ENCODE measurements around the gene ADAMTSL3. TPM values are rescaled to one million over a fixed set of nuclear protein-coding genes. Genes with fewer than 3 reads are reported as not detected.
"Not testable (repeated sequence)": the region's sequence is repeated elsewhere in the genome, so short reads cannot be mapped to it uniquely, and the experiment has no call there.

The ADAMTSL3 gene
- total RNA-seq, 1 donor from 2014 or later: 43.3 TPM

GRCh38 chr15:83960192-83960829 is 306.4 kb downstream of the ADAMTSL3 start:
- Histone ChIP-seq H3K9ac (ENCODE audit: low read depth in 1 of 3, low read length in 3 of 3) (no peak overlapping the region), H3K36me3 (ENCODE audit: control insufficient read depth in 3 of 3, insufficient read depth in 3 of 3, low read length in 3 of 3) (no peaks in the 10 kb centered on the region), H3K27ac (ENCODE audit: low read depth, low read length) (no peak overlapping the region), H3K4me3 (ENCODE audit: low read length in 3 of 3) (no peak overlapping the region), H3K9me3 (ENCODE audit: control insufficient read depth in 3 of 3, low read length in 3 of 3) (peaks cover 0 to 4% (median 0%) of the 10 kb centered on the region in 3 donors), H3K4me1 (ENCODE audit: control insufficient read depth in 3 of 3, insufficient read depth in 3 of 3, low read length in 3 of 3) (no peaks in the 10 kb centered on the region), H3K27me3 (ENCODE audit: control insufficient read depth in 3 of 3, insufficient read depth in 3 of 3, low read length in 3 of 3) (no peaks in the 10 kb centered on the region)

- H3K4me1 ChIP-seq (ENCODE audit: control insufficient read depth in 3 of 3, insufficient read depth in 3 of 3, low read length in 3 of 3): no peaks in the 10 kb centered on the region
- peaks cover 0 to 4% (median 0%) of the 10 kb centered on the region in 3 donors for H3K9me3 ChIP-seq (ENCODE audit: control insufficient read depth in 3 of 3, low read length in 3 of 3)
- H3K9ac ChIP-seq (ENCODE audit: low read depth in 1 of 3, low read length in 3 of 3): no peak overlapping the region
- H3K36me3 ChIP-seq (ENCODE audit: control insufficient read depth in 3 of 3, insufficient read depth in 3 of 3, low read length in 3 of 3): no peaks in the 10 kb centered on the region
- H3K27ac ChIP-seq (ENCODE audit: low read depth, low read length): no peak overlapping the region
- no peak overlapping the region for H3K4me3 ChIP-seq (ENCODE audit: low read length in 3 of 3)
- no peaks in the 10 kb centered on the region for H3K27me3 ChIP-seq (ENCODE audit: control insufficient read depth in 3 of 3, insufficient read depth in 3 of 3, low read length in 3 of 3)
Observed at GRCh38 chr15:83961311-83961710, 307.4 kb downstream of the ADAMTSL3 start.

GRCh38 chr15:83964967-83965366 is 311.0 kb downstream of the ADAMTSL3 start:
- not testable (repeated sequence) for H3K4me1 ChIP-seq (ENCODE audit: control insufficient read depth in 3 of 3, insufficient read depth in 3 of 3, low read length in 3 of 3); H3K27ac ChIP-seq (ENCODE audit: low read depth, low read length); H3K36me3 ChIP-seq (ENCODE audit: control insufficient read depth in 3 of 3, insufficient read depth in 3 of 3, low read length in 3 of 3); H3K4me3 ChIP-seq (ENCODE audit: low read length in 3 of 3); H3K9me3 ChIP-seq (ENCODE audit: control insufficient read depth in 3 of 3, low read length in 3 of 3); H3K27me3 ChIP-seq (ENCODE audit: control insufficient read depth in 3 of 3, insufficient read depth in 3 of 3, low read length in 3 of 3); H3K9ac ChIP-seq (ENCODE audit: low read depth in 1 of 3, low read length in 3 of 3)

- H3K4me3 ChIP-seq (ENCODE audit: low read length in 3 of 3): no peak overlapping the region
- H3K27ac ChIP-seq (ENCODE audit: low read depth, low read length): no peak overlapping the region
- no peaks in the 10 kb centered on the region for H3K4me1 ChIP-seq (ENCODE audit: control insufficient read depth in 3 of 3, insufficient read depth in 3 of 3, low read length in 3 of 3)
- H3K27me3 ChIP-seq (ENCODE audit: control insufficient read depth in 3 of 3, insufficient read depth in 3 of 3, low read length in 3 of 3): no peaks in the 10 kb centered on the region
- no peak overlapping the region for H3K9ac ChIP-seq (ENCODE audit: low read depth in 1 of 3, low read length in 3 of 3)
- H3K36me3 ChIP-seq (ENCODE audit: control insufficient read depth in 3 of 3, insufficient read depth in 3 of 3, low read length in 3 of 3): peaks cover 0 to 2% (median 0%) of the 10 kb centered on the region in 3 donors
- H3K9me3 ChIP-seq (ENCODE audit: control insufficient read depth in 3 of 3, low read length in 3 of 3): no peaks in the 10 kb centered on the region
Observed at GRCh38 chr15:83970295-83970890, 316.5 kb downstream of the ADAMTSL3 start.

GRCh38 chr15:83971992-83972391 is 318.1 kb downstream of the ADAMTSL3 start:
- Histone ChIP-seq H3K4me1 (ENCODE audit: control insufficient read depth in 3 of 3, insufficient read depth in 3 of 3, low read length in 3 of 3) (no peaks in the 10 kb centered on the region), H3K4me3 (ENCODE audit: low read length in 3 of 3) (no peak overlapping the region), H3K27ac (ENCODE audit: low read depth, low read length) (no peak overlapping the region), H3K36me3 (ENCODE audit: control insufficient read depth in 3 of 3, insufficient read depth in 3 of 3, low read length in 3 of 3) (peaks cover 0 to 2% (median 0%) of the 10 kb centered on the region in 3 donors), H3K9me3 (ENCODE audit: control insufficient read depth in 3 of 3, low read length in 3 of 3) (no peaks in the 10 kb centered on the region), H3K27me3 (ENCODE audit: control insufficient read depth in 3 of 3, insufficient read depth in 3 of 3, low read length in 3 of 3) (no peaks in the 10 kb centered on the region), H3K9ac (ENCODE audit: low read depth in 1 of 3, low read length in 3 of 3) (no peak overlapping the region)

GRCh38 chr15:83973816-83974215 is 319.9 kb downstream of the ADAMTSL3 start:
- H3K36me3 ChIP-seq (ENCODE audit: control insufficient read depth in 3 of 3, insufficient read depth in 3 of 3, low read length in 3 of 3): peaks cover 0 to 2% (median 0%) of the 10 kb centered on the region in 3 donors
- H3K4me1 ChIP-seq (ENCODE audit: control insufficient read depth in 3 of 3, insufficient read depth in 3 of 3, low read length in 3 of 3): no peaks in the 10 kb centered on the region
- H3K27ac ChIP-seq (ENCODE audit: low read depth, low read length): no peak overlapping the region
- H3K27me3 ChIP-seq (ENCODE audit: control insufficient read depth in 3 of 3, insufficient read depth in 3 of 3, low read length in 3 of 3): no peaks in the 10 kb centered on the region
- peaks cover 0 to 2% (median 0%) of the 10 kb centered on the region in 3 donors for H3K9me3 ChIP-seq (ENCODE audit: control insufficient read depth in 3 of 3, low read length in 3 of 3)
- no peak overlapping the region for H3K9ac ChIP-seq (ENCODE audit: low read depth in 1 of 3, low read length in 3 of 3)
- no peak overlapping the region for H3K4me3 ChIP-seq (ENCODE audit: low read length in 3 of 3)

GRCh38 chr15:83977992-83978391 is 324.1 kb downstream of the ADAMTSL3 start:
- no peak overlapping the region for H3K27ac ChIP-seq (ENCODE audit: low read depth, low read length)
- no peak overlapping the region for H3K9ac ChIP-seq (ENCODE audit: low read depth in 1 of 3, low read length in 3 of 3)
- no peaks in the 10 kb centered on the region for H3K4me1 ChIP-seq (ENCODE audit: control insufficient read depth in 3 of 3, insufficient read depth in 3 of 3, low read length in 3 of 3)
- no peak overlapping the region for H3K4me3 ChIP-seq (ENCODE audit: low read length in 3 of 3)
- H3K27me3 ChIP-seq (ENCODE audit: control insufficient read depth in 3 of 3, insufficient read depth in 3 of 3, low read length in 3 of 3): no peaks in the 10 kb centered on the region
- peaks cover 0 to 2% (median 0%) of the 10 kb centered on the region in 3 donors for H3K9me3 ChIP-seq (ENCODE audit: control insufficient read depth in 3 of 3, low read length in 3 of 3)
- H3K36me3 ChIP-seq (ENCODE audit: control insufficient read depth in 3 of 3, insufficient read depth in 3 of 3, low read length in 3 of 3): peaks cover 0 to under 1% (median 0%) of the 10 kb centered on the region in 3 donors

- no peak overlapping the region for H3K4me3 ChIP-seq (ENCODE audit: low read length in 3 of 3)
- H3K4me1 ChIP-seq (ENCODE audit: control insufficient read depth in 3 of 3, insufficient read depth in 3 of 3, low read length in 3 of 3): no peaks in the 10 kb centered on the region
- no peaks in the 10 kb centered on the region for H3K36me3 ChIP-seq (ENCODE audit: control insufficient read depth in 3 of 3, insufficient read depth in 3 of 3, low read length in 3 of 3)
- H3K9me3 ChIP-seq (ENCODE audit: control insufficient read depth in 3 of 3, low read length in 3 of 3): peaks cover 0 to 2% (median 0%) of the 10 kb centered on the region in 3 donors
- H3K9ac ChIP-seq (ENCODE audit: low read depth in 1 of 3, low read length in 3 of 3): no peak overlapping the region
- no peak overlapping the region for H3K27ac ChIP-seq (ENCODE audit: low read depth, low read length)
- H3K27me3 ChIP-seq (ENCODE audit: control insufficient read depth in 3 of 3, insufficient read depth in 3 of 3, low read length in 3 of 3): no peaks in the 10 kb centered on the region
Observed at GRCh38 chr15:83978588-83978987, 324.7 kb downstream of the ADAMTSL3 start.

GRCh38 chr15:83980637-83981036 is 326.7 kb downstream of the ADAMTSL3 start:
- Histone ChIP-seq H3K27me3 (ENCODE audit: control insufficient read depth in 3 of 3, insufficient read depth in 3 of 3, low read length in 3 of 3) (no peaks in the 10 kb centered on the region), H3K9ac (ENCODE audit: low read depth in 1 of 3, low read length in 3 of 3) (no peak overlapping the region), H3K27ac (ENCODE audit: low read depth, low read length) (no peak overlapping the region), H3K36me3 (ENCODE audit: control insufficient read depth in 3 of 3, insufficient read depth in 3 of 3, low read length in 3 of 3) (no peaks in the 10 kb centered on the region), H3K4me1 (ENCODE audit: control insufficient read depth in 3 of 3, insufficient read depth in 3 of 3, low read length in 3 of 3) (no peaks in the 10 kb centered on the region), H3K9me3 (ENCODE audit: control insufficient read depth in 3 of 3, low read length in 3 of 3) (peaks cover 0 to 2% (median 0%) of the 10 kb centered on the region in 3 donors), H3K4me3 (ENCODE audit: low read length in 3 of 3) (no peak overlapping the region)

GRCh38 chr15:83982748-83983147 is 328.8 kb downstream of the ADAMTSL3 start:
- H3K36me3 ChIP-seq (ENCODE audit: control insufficient read depth in 3 of 3, insufficient read depth in 3 of 3, low read length in 3 of 3): no peaks in the 10 kb centered on the region
- H3K4me1 ChIP-seq (ENCODE audit: control insufficient read depth in 3 of 3, insufficient read depth in 3 of 3, low read length in 3 of 3): no peaks in the 10 kb centered on the region
- H3K27me3 ChIP-seq (ENCODE audit: control insufficient read depth in 3 of 3, insufficient read depth in 3 of 3, low read length in 3 of 3): no peaks in the 10 kb centered on the region
- peaks cover 0 to 2% (median 0%) of the 10 kb centered on the region in 3 donors for H3K9me3 ChIP-seq (ENCODE audit: control insufficient read depth in 3 of 3, low read length in 3 of 3)
- no peak overlapping the region for H3K4me3 ChIP-seq (ENCODE audit: low read length in 3 of 3)
- no peak overlapping the region for H3K27ac ChIP-seq (ENCODE audit: low read depth, low read length)
- H3K9ac ChIP-seq (ENCODE audit: low read depth in 1 of 3, low read length in 3 of 3): no peak overlapping the region

Data from skeletal muscle tissue (tissue), 4 donors.